Esophagus mucosa (tissue), 1 donor: ENCODE data around the gene FGF19. TPM values are rescaled to one million over a fixed set of nuclear protein-coding genes. Genes with fewer than 3 reads are reported as not detected.
A peak's percentile ranks its signal among the peaks of the same experiment; 100 is the strongest.

Experiments
- ATAC-seq: fragments of 200-7000 bp; cut with Tn5 transposase; one replicate; pipeline ENCODE4 v1.9.1; 2020
- total RNA-seq: library from RNA; stranded (reverse); gene quantifications from one replicate; pipeline ENCODE4 v1.2.4, GENCODE V29; 2023
- donor health status: DM: yes; HTN: yes; CAD: no.

Gene FGF19
- total RNA-seq, 1 donor from 2014 or later, result not detected

GRCh38 chr11:69654660-69655478, 49.0 kb downstream of the FGF19 start:
- peak; percentile 48 for ATAC-seq

- ATAC-seq, result peak; percentile 5
Observed at GRCh38 chr11:69654001-69654659, 49.7 kb downstream of the FGF19 start.

GRCh38 chr11:69653406-69653960, 50.3 kb downstream of the FGF19 start:
- no peak for ATAC-seq

- ATAC-seq, result no peak
Observed at GRCh38 chr11:69652999-69653398, 50.8 kb downstream of the FGF19 start.

- no peak for ATAC-seq
Observed at GRCh38 chr11:69651834-69652620, 51.8 kb downstream of the FGF19 start.

- no peak for ATAC-seq
Observed at GRCh38 chr11:69650832-69651344, 52.9 kb downstream of the FGF19 start.

GRCh38 chr11:69650081-69650831, 53.6 kb downstream of the FGF19 start:
- no peak for ATAC-seq

GRCh38 chr11:69649576-69649900, 54.3 kb downstream of the FGF19 start:
- ATAC-seq, result no peak

- ATAC-seq, result no peak
Observed at GRCh38 chr11:69648679-69649575, 54.9 kb downstream of the FGF19 start.

Other genes with a start within 250 kb of the FGF19 start
- not detected for gene LINC01488, start 222.4 kb downstream of the FGF19 start, total RNA-seq
- 63.7 TPM for gene CCND1, start 62.9 kb downstream of the FGF19 start, total RNA-seq
- gene LTO1, start 28.7 kb downstream of the FGF19 start, total RNA-seq, result 12.1 TPM
- gene FGF4, start 71.3 kb upstream of the FGF19 start, total RNA-seq, result not detected
- gene FGF3, start 115.4 kb upstream of the FGF19 start, total RNA-seq, result not detected